Measurements from ENCODE around the gene SPG7. TPM values are rescaled to one million over a fixed set of nuclear protein-coding genes. Genes with fewer than 3 reads are reported as not detected.
"Not testable (repeated sequence)": the region's sequence is repeated elsewhere in the genome, so short reads cannot be mapped to it uniquely, and the experiment has no call there.

The SPG7 gene
- total and polyA plus RNA-seq, 5 donors, result 81.9 to 101 (median 94.5) TPM

DNA sequence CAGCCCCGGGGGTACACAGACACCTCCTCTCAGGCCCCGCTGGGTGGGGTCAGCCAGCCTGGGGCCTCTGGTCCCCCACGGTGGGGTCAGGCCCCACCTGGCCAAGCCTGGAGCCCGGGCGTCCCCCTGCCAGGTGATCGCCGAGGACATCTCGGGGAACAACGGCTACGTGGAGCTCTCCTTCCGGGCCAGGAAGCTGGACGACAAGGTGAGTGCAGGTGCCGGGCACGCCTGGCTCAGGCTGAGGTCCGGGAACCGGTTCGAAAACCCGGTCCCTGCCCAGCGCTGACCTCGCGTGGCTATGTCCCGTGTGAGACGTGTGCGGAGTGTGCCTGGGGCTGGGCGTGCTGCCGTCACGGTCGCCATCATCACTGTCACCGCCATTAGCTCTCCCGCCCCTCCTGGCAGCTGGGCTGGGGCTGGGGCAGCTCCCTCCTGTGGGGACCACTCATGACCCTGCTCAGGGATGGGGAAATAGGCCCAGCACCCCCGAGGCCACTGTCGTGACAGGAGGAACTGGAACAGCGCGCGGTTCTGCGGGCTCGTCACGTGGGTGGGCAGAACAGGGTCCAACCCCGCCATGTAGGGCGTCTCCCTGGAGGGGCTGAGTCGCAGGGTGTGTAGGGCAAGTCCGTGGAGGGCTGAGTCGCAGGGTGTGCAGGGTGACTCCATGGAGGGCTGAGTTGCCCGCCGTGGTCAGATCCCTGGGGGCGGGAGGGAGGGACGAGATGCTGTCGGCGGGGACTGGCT, 75.9 kb downstream of the SPG7 start:
- DNase-seq, result no peak
- Histone ChIP-seq H3K4me3 (ENCODE audit: low read length) (no peak overlapping the region), H3K27me3 (ENCODE audit: control insufficient read depth, insufficient read depth) (no peaks in the 10 kb centered on the region), H3K9me3 (ENCODE audit: control insufficient read depth, low read length) (no peaks in the 10 kb centered on the region), H3K4me1 (ENCODE audit: control insufficient read depth, insufficient read depth, low read length) (no peaks in the 10 kb centered on the region), H3K27ac (ENCODE audit: low read length) (no peak overlapping the region)
- ATAC-seq, result no peak
- intact Hi-C loops (cut with DNase I), result no loop called here
- WGBS, result 90% methylated on average over 49 of the region's 49 CpGs

GRCh38 chr16:89584768-89585549, 76.8 kb downstream of the SPG7 start:
- no peak overlapping the region for H3K27ac ChIP-seq (ENCODE audit: low read length)
- intact Hi-C loops (cut with DNase I), result no loop called here
- H3K27me3 ChIP-seq (ENCODE audit: control insufficient read depth, insufficient read depth), result no peaks in the 10 kb centered on the region
- 66% methylated on average over 25 of the region's 25 CpGs for WGBS
- ATAC-seq (no peak), DNase-seq (no peak)
- no peaks in the 10 kb centered on the region for H3K9me3 ChIP-seq (ENCODE audit: control insufficient read depth, low read length)
- no peaks in the 10 kb centered on the region for H3K4me1 ChIP-seq (ENCODE audit: control insufficient read depth, insufficient read depth, low read length)
- H3K4me3 ChIP-seq (ENCODE audit: low read length), result no peak overlapping the region

DNA sequence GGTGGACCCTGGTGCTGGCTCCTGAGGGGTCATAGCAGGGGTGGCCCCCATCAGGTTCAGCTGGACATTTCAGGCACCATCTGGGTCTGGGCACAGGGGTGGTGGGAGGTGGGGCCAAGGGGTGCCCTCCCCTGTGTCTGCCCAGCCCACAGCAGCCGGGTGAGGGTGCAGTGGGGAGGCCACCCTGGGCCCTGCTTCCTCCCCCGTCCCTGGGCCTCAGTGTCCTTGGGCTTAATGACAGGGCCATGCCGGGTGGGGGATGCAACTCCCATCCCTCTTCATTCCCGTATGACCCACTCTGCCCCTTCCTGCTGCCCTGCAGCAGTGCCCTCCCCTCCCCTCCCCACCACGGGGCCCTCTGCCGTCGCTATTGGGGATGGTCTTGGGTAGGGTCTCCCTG, 78.0 kb downstream of the SPG7 start:
- ATAC-seq, result no peak

DNA sequence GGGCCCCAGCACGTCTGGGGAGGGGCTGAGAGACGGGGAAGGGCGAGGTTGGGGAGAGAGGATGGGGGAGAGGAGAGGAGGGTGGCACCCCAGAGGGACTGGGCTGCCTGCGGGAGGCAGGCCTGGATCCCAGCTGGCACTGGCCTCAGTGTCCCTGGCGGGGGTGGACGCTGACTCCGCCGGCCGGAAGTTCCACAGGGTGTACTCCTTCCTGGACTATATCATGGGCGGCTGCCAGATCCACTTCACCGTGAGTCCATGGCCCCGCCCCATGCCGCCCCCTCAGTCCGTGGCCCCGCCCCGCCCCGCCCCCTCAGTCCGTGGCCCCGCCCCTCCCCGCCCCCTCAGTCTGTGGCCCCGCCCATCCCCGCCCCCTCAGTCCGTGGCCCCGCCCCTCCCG, 78.7 kb downstream of the SPG7 start:
- intact Hi-C loops (cut with DNase I), result no loop called here
- H3K4me1 ChIP-seq (ENCODE audit: control insufficient read depth, insufficient read depth, low read length), result no peaks in the 10 kb centered on the region

More for the DNA sequence above, 78.0 kb downstream of the SPG7 start:
- WGBS, result 82% methylated on average over 7 of the region's 7 CpGs
- intact Hi-C loops (cut with DNase I), result no loop called here
- Histone ChIP-seq H3K9me3 (ENCODE audit: control insufficient read depth, low read length) (no peaks in the 10 kb centered on the region), H3K4me1 (ENCODE audit: control insufficient read depth, insufficient read depth, low read length) (no peaks in the 10 kb centered on the region), H3K27ac (ENCODE audit: low read length) (no peak overlapping the region), H3K27me3 (ENCODE audit: control insufficient read depth, insufficient read depth) (no peaks in the 10 kb centered on the region), H3K4me3 (ENCODE audit: low read length) (no peak overlapping the region)
- DNase-seq, result no peak

GRCh38 chr16:89587676-89588075, 79.5 kb downstream of the SPG7 start:
- ATAC-seq; H3K27ac ChIP-seq (ENCODE audit: low read length); DNase-seq; H3K27me3 ChIP-seq (ENCODE audit: control insufficient read depth, insufficient read depth); H3K9me3 ChIP-seq (ENCODE audit: control insufficient read depth, low read length); intact Hi-C loops (cut with DNase I); H3K4me1 ChIP-seq (ENCODE audit: control insufficient read depth, insufficient read depth, low read length); H3K4me3 ChIP-seq (ENCODE audit: low read length): not testable (repeated sequence)
- 98% methylated on average over 20 of the region's 36 CpGs for WGBS

More for the DNA sequence above, 78.7 kb downstream of the SPG7 start:
- peak in 1 of 2 donors; percentile 16 for ATAC-seq
- no peak overlapping the region for H3K27ac ChIP-seq (ENCODE audit: low read length)
- H3K27me3 ChIP-seq (ENCODE audit: control insufficient read depth, insufficient read depth), result no peaks in the 10 kb centered on the region
- no peak overlapping the region for H3K4me3 ChIP-seq (ENCODE audit: low read length)
- 66% methylated on average over 23 of the region's 25 CpGs for WGBS
- H3K9me3 ChIP-seq (ENCODE audit: control insufficient read depth, low read length), result no peaks in the 10 kb centered on the region
- DNase-seq, result peak in 1 of 3 donors; percentile 54

- DNase-seq (no peak), ATAC-seq (no peak)
- no peaks in the 10 kb centered on the region for H3K4me1 ChIP-seq (ENCODE audit: control insufficient read depth, insufficient read depth, low read length)
- no peak overlapping the region for H3K4me3 ChIP-seq (ENCODE audit: low read length)
- no peak overlapping the region for H3K27ac ChIP-seq (ENCODE audit: low read length)
- H3K27me3 ChIP-seq (ENCODE audit: control insufficient read depth, insufficient read depth), result no peaks in the 10 kb centered on the region
- no peaks in the 10 kb centered on the region for H3K9me3 ChIP-seq (ENCODE audit: control insufficient read depth, low read length)
- intact Hi-C loops (cut with DNase I), result no loop called here
- 91% methylated on average over 26 of the region's 26 CpGs for WGBS
Observed at GRCh38 chr16:89588413-89589109, 80.4 kb downstream of the SPG7 start.

DNA sequence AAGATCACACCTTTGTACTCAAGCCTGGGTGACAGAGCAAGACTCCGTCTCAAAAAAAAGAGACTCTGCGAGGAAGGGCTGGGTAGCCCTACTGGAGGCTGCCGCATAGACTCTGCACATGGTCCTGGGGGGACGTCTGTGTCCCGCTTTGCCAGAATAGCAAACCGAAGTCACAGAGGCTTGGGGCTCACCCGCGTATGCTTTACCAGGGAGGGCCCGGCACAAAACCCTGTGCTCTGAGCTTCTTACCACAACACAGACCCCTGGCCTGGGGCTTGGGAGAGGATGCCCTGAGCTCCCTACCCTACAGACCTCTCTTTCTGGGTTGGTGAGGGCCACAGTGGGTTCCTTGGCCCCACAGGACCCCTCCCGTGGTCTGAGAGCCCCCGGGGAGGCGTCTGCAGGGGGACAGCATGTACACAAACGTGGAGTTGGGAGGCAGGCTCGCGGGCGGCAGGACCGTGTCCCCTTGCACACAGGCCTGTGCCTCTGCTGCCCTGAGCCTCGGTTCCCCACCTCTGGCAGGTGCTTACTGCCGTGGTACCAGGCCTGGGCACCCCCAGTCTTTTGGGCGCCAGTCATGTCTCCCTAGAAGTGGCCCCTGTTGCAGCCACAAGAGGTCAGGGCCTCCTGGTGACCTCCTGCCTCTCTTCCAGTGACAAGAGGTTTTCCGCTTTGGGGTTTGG, 81.2 kb downstream of the SPG7 start:
- WGBS, result 91% methylated on average over 21 of the region's 21 CpGs
- Histone ChIP-seq H3K4me3 (ENCODE audit: low read length) (no peak overlapping the region), H3K4me1 (ENCODE audit: control insufficient read depth, insufficient read depth, low read length) (no peaks in the 10 kb centered on the region), H3K27ac (ENCODE audit: low read length) (no peak overlapping the region), H3K9me3 (ENCODE audit: control insufficient read depth, low read length) (no peaks in the 10 kb centered on the region), H3K27me3 (ENCODE audit: control insufficient read depth, insufficient read depth) (no peaks in the 10 kb centered on the region)
- DNase-seq (no peak), ATAC-seq (no peak)
- intact Hi-C loops (cut with DNase I), result no loop called here

DNA sequence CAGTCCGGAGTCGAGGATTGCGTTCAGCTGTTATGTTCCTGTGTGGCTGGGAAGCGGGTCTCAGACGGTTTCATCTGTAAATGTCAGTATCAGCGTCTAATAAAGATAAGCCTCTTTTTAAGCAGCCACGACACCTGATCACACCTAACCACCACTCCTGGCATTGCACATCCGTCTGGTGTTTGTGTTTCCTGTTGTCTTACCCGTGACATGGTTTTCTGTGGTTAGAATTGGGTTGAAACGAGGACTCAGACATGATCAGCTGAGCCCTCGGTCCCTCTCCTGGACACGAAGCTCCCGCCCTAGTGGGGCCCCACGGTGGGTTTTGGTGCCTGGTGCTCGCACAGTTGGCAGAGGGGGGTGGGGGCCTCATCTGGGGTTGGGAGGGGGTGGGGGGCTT, 85.6 kb downstream of the SPG7 start:
- Histone ChIP-seq H3K4me1 (ENCODE audit: control insufficient read depth, insufficient read depth, low read length) (no peaks in the 10 kb centered on the region), H3K27me3 (ENCODE audit: control insufficient read depth, insufficient read depth) (no peaks in the 10 kb centered on the region), H3K27ac (ENCODE audit: low read length) (no peak overlapping the region), H3K9me3 (ENCODE audit: control insufficient read depth, low read length) (no peaks in the 10 kb centered on the region), H3K4me3 (ENCODE audit: low read length) (no peak overlapping the region)
- no peak for DNase-seq
- no peak for ATAC-seq
- intact Hi-C loops (cut with DNase I), result no loop called here
- 78% methylated on average over 15 of the region's 15 CpGs for WGBS

GRCh38 chr16:89595330-89596060, 87.3 kb downstream of the SPG7 start:
- intact Hi-C loops (cut with DNase I), result no loop called here
- Histone ChIP-seq H3K4me3 (ENCODE audit: low read length) (no peak overlapping the region), H3K27ac (ENCODE audit: low read length) (no peak overlapping the region), H3K27me3 (ENCODE audit: control insufficient read depth, insufficient read depth) (no peaks in the 10 kb centered on the region), H3K4me1 (ENCODE audit: control insufficient read depth, insufficient read depth, low read length) (no peaks in the 10 kb centered on the region), H3K9me3 (ENCODE audit: control insufficient read depth, low read length) (no peaks in the 10 kb centered on the region)
- ATAC-seq (no peak), DNase-seq (no peak)
- WGBS, result 93% methylated on average over 47 of the region's 47 CpGs

DNA sequence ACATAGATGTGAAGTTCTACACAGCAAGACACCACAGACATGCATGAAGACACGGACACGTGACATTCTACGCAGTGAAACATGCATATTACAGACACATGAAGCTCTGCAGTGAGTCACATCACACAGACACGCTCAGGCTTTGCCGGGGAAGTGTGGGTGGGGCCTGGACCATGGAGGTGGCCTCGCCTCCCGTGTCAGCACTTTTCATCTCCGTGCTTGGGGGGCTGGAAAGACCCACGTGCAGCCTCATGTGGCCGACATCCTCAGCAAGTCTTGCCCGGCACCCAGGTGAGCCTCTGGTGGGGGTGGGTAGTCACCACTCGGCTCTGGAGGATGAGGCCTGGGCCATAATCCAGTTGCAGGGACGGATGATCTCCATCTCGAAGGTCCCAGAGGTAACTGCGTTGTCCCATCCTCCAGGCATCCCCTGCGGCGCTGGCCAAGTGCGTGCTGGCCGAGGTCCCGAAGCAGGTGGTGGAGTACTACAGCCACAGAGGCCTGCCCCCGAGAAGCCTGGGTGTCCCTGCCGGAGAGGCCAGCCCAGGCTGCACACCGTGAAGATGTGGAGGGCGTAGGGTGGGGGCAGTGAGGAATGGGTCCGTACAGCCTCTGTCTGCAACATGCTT, 88.0 kb downstream of the SPG7 start:
- Histone ChIP-seq H3K27ac (ENCODE audit: low read length) (no peak overlapping the region), H3K9me3 (ENCODE audit: control insufficient read depth, low read length) (no peaks in the 10 kb centered on the region), H3K4me3 (ENCODE audit: low read length) (no peak overlapping the region), H3K4me1 (ENCODE audit: control insufficient read depth, insufficient read depth, low read length) (no peaks in the 10 kb centered on the region), H3K27me3 (ENCODE audit: control insufficient read depth, insufficient read depth) (no peaks in the 10 kb centered on the region)
- WGBS, result 84% methylated on average over 25 of the region's 25 CpGs
- DNase-seq, result no peak
- intact Hi-C loops (cut with DNase I), result no loop called here
- peak in 1 of 2 donors; percentile 7 for ATAC-seq
